GM12878 (cell line): ENCODE results near the gene TMPRSS9. TPM values are rescaled to one million over a fixed set of nuclear protein-coding genes. Genes with fewer than 3 reads are reported as not detected.

ENCODE experiments used
- ATAC-seq: fragments of 200-7000 bp; cut with Tn5 transposase; 3 replicates; pipeline ENCODE4 v1.9.1; 2020; ENCODE audit warnings: mild to moderate bottlenecking, moderate library complexity
- BruUV-seq: library from RNA; stranded (reverse); fragments of 400-500 nt; replicated peaks from 2 replicates; lab custom pipeline; 2021; lab: Mats Ljungman, UMichigan
- CTCF ChIA-PET: fragments of 300-600 bp; sonication (Branson Sonifier 250); formaldehyde crosslinking; extraction: SDS; loops from one replicate; lab custom pipeline; 2021; ENCODE audit warnings: inconsistent platforms; lab: Yijun Ruan, JAX
- POLR2A ChIA-PET: fragments of 350-600 bp; formaldehyde crosslinking; extraction: SDS; loops from one replicate; lab custom pipeline; 2021; ENCODE audit warnings: inconsistent platforms; lab: Charles Lee
- RAD21 ChIA-PET: fragments of 300-600 bp; sonication (Branson Sonifier 250); formaldehyde crosslinking; loops from one replicate; lab custom pipeline; 2023; ENCODE audit warnings: antibody characterized with exemption; ENCODE audit not compliant: unreplicated experiment; lab: Charles Lee
- SMC1A ChIA-PET: fragments of 300-600 bp; sonication (Branson Sonifier 250); formaldehyde crosslinking; loops from one replicate; lab custom pipeline; 2023; ENCODE audit not compliant: unreplicated experiment, uncharacterized antibody; lab: Charles Lee
- DNase-seq: peaks from one replicate; pipeline ENCODE4 v3.0.0-alpha.2; 2011; ENCODE audit warnings: low read depth, low spot score
- FAIRE-seq: peaks from 3 replicates; lab custom pipeline; 2011; peaks lifted over from hg19 to GRCh38; lab: Jason Lieb, UNC
- H2AFZ ChIP-seq: 2 replicates; pipeline ENCODE4 v1.6.0; 2011; ENCODE audit warnings: low read depth, low read length, control low read depth; ENCODE audit not compliant: control insufficient read depth
- H3K27ac ChIP-seq: 2 replicates; pipeline ENCODE4 v1.5.1; 2011; ENCODE audit warnings: control low read depth; ENCODE audit not compliant: control insufficient read depth, insufficient read depth
- H3K27me3 ChIP-seq, 2 experiments: replicated peaks in 1 of 2; 2 replicates each; pipeline versions ENCODE4 v1.6.0 to v1.6.1; 2011; ENCODE audit warnings: low read length in 1 of 2; ENCODE audit not compliant: control insufficient read depth in 2 of 2, insufficient read depth in 2 of 2
- H3K36me3 ChIP-seq, 2 experiments: 2 replicates each; pipeline ENCODE4 v1.5.1; 2011; ENCODE audit warnings: low read length in 1 of 2; ENCODE audit not compliant: control insufficient read depth in 2 of 2, insufficient read depth in 2 of 2
- H3K4me1 ChIP-seq: 2 replicates; pipeline ENCODE4 v1.6.1; 2011; ENCODE audit warnings: mild to moderate bottlenecking, low read length, moderate library complexity, mixed read lengths; ENCODE audit not compliant: control insufficient read depth, insufficient read depth
- H3K4me2 ChIP-seq: 2 replicates; pipeline ENCODE4 v1.6.0; 2011; ENCODE audit warnings: control low read depth; ENCODE audit not compliant: control insufficient read depth, insufficient read depth
- H3K4me3 ChIP-seq: fragments of 200-600 bp; sonication (generic); 2 replicates; pipeline ENCODE4 v1.5.1; 2016
- H3K79me2 ChIP-seq: 2 replicates; pipeline ENCODE4 v1.6.0; 2011; ENCODE audit warnings: low read length; ENCODE audit not compliant: control insufficient read depth, insufficient read depth
- H3K9ac ChIP-seq: 2 replicates; pipeline ENCODE4 v1.8.0; 2011; ENCODE audit warnings: low read length, control low read depth, mixed read lengths; ENCODE audit not compliant: control insufficient read depth, insufficient read depth
- H3K9me3 ChIP-seq: replicated peaks from 3 replicates; pipeline ENCODE4 v1.5.1; 2011; ENCODE audit warnings: mild to moderate bottlenecking, low read length; ENCODE audit not compliant: control insufficient read depth, insufficient read depth
- H4K20me1 ChIP-seq: 2 replicates; pipeline ENCODE4 v1.6.0; 2011; ENCODE audit not compliant: control insufficient read depth, insufficient read depth
- CEBPB ChIP-seq, 2 experiments: fragments of 150-350 bp in 1 of 2; IDR thresholded peaks; 2 replicates each; pipeline ENCODE4 v1.6.1; 2012 to 2014; ENCODE audit warnings: low read depth in 2 of 2, low read length in 2 of 2, borderline replicate concordance in 1 of 2, inconsistent platforms in 1 of 2
- CREB1 ChIP-seq: IDR thresholded peaks from 2 replicates; pipeline ENCODE4 v1.6.1; 2012; ENCODE audit warnings: low read depth, mild to moderate bottlenecking, inconsistent platforms
- DPF2 ChIP-seq: fragments of 450-650 bp; IDR thresholded peaks from 2 replicates; pipeline ENCODE4 v1.6.1; 2017; ENCODE audit warnings: mild to moderate bottlenecking
- ELK1 ChIP-seq: IDR thresholded peaks from 2 replicates; pipeline ENCODE4 v1.6.1; 2012; ENCODE audit warnings: low read depth, low read length, improper control_type of control experiment
- FOXK2 ChIP-seq: fragments of 450-650 bp; IDR thresholded peaks from 2 replicates; pipeline ENCODE4 v1.6.1; 2017; ENCODE audit warnings: mild to moderate bottlenecking, moderate library complexity
- HCFC1 ChIP-seq: fragments of 150-350 bp; IDR thresholded peaks from 2 replicates; pipeline ENCODE4 v1.6.1; 2014; ENCODE audit warnings: low read length
- IRF3 ChIP-seq: fragments of 450-650 bp; IDR thresholded peaks from 2 replicates; pipeline ENCODE4 v1.6.1; 2014; ENCODE audit warnings: mild to moderate bottlenecking
- LARP7 ChIP-seq: fragments of 450-650 bp; IDR thresholded peaks from 2 replicates; pipeline ENCODE4 v1.6.1; 2017; ENCODE audit warnings: mild to moderate bottlenecking
- MEF2B ChIP-seq: fragments of 450-650 bp; IDR thresholded peaks from 2 replicates; pipeline ENCODE4 v1.6.1; 2018; ENCODE audit warnings: mild to moderate bottlenecking, moderate library complexity; ENCODE audit not compliant: partially characterized antibody, poor library complexity, severe bottlenecking
- NFYB ChIP-seq: IDR thresholded peaks from 2 replicates; pipeline ENCODE4 v1.6.1; 2011; ENCODE audit warnings: low read depth, mild to moderate bottlenecking, low read length, improper control_type of control experiment, moderate library complexity; ENCODE audit not compliant: insufficient read depth
- NR2F1 ChIP-seq: fragments of 450-650 bp; conservative IDR thresholded peaks from 2 replicates; pipeline ENCODE4 v1.6.1; 2017; ENCODE audit warnings: mild to moderate bottlenecking
- NRF1 ChIP-seq: conservative IDR thresholded peaks from 2 replicates; pipeline ENCODE4 v1.6.1; 2011; ENCODE audit warnings: mild to moderate bottlenecking, low read depth, low read length, improper control_type of control experiment
- SUPT20H ChIP-seq: IDR thresholded peaks from 2 replicates; pipeline ENCODE4 v1.6.1; 2011; ENCODE audit warnings: low read depth, mild to moderate bottlenecking, low read length, moderate library complexity, borderline replicate concordance; ENCODE audit not compliant: control insufficient read depth
- TBL1XR1 ChIP-seq: IDR thresholded peaks from 2 replicates; pipeline ENCODE4 v1.6.1; 2012; ENCODE audit warnings: low read depth, low read length, improper control_type of control experiment
- WGBS: methylation state at CpG from one replicate; pipeline ENCODE4 v1.1.6; 2016; ENCODE audit warnings: low lambda C conversion rate; ENCODE audit not compliant: insufficient replicate concordance, insufficient coverage; ENCODE audit errors: missing lambda C conversion rate; 5-methylcytosine and 5-hydroxymethylcytosine counted together
- in situ Hi-C: fragments of 300-500 bp; cut with MboI; formaldehyde crosslinking; loops from 9 replicates; pipeline ENCODE4 v1.14.3; 2018; ENCODE audit warnings: mixed read lengths
- intact Hi-C: fragments of 100-400 bp; cut with micrococcal nuclease; formaldehyde crosslinking; loops from one replicate; pipeline ENCODE4 v1.14.2; 2022; ENCODE audit not compliant: unreplicated experiment
- polyA plus RNA-seq, 11 experiments: library from polyadenylated mRNA; depleted of rRNA in 4 of 11; unstranded in 6 of 11; stranded (reverse) in 5 of 11; fragments of >200 nt; fragmentation: Nextera tagmentation in 4 of 11; fragmentation: Illumina TruSeq in 1 of 11; extraction: Ambion mirVana in 4 of 11; extraction: Trizol in 1 of 11; gene quantifications; 1 replicate in 1 of 11; 2 replicates in 10 of 11; pipeline versions ENCODE4 v1.2.1 to v1.2.3, GENCODE V29; 2011 to 2016; ENCODE audit warnings: inconsistent platforms in 2 of 11, missing spikeins in 2 of 11, low read depth in 1 of 11
- total RNA-seq, 4 experiments: library from RNA; depleted of rRNA in 3 of 4; stranded (reverse); fragments of >200 nt in 3 of 4; fragmentation: Illumina TruSeq in 1 of 4; extraction: Trizol in 1 of 4; gene quantifications; 2 replicates each; pipeline versions ENCODE4 v1.2.1 to v1.2.3, GENCODE V29; 2013 to 2021
- TF ChIP-seq, protein P1 (sequence below): fragments of 150-350 bp; IDR thresholded peaks from 2 replicates; pipeline ENCODE4 v1.6.1; 2014; ENCODE audit warnings: mild to moderate bottlenecking, low read depth, low read length

TMPRSS9 gene
- total and polyA plus RNA-seq, 10 of the 15 experiments (the other 5 are each of a cell fraction or from before 2014, with no cell fraction given) = 0.24 TPM; not detected in 9

DNA sequence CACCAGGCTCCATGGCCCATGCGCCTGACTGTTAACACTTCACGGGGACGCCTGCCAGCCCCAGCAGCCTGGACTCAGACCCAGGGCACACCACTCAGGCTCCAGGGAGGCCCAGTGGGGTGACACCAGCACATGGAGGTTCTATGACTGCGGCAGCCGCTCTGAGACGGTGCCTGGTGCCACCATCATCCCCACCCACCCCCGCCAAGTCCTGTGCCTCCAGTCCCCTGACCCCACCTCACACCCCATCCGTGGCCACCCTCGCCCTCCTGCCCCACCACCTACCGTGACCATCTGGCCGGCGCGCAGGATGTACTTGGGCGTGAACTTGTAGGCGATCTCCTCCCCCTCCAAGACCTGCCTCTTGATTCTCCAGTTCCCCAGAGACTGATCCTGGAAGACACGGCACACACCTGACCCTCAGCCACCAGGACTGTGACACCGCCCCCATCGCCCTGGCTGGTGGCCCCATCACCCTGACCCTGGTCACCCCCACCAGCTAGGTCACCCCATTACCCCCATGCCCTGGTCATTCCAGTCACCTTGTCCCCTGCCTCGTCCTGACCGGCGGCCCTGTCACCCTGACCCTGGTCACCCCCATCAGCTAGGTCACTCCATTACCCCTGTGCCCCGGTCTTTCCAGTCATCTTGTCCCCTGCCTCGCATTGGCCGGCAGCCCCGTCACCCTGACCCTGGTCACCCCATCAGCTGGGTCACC, 72.2 kb downstream of the TMPRSS9 start:
- no peak overlapping the region for H3K9ac ChIP-seq
- no peaks in the 10 kb centered on the region for H3K27me3 ChIP-seq
- no peak for TF ChIP-seq FOXK2
- H2AFZ ChIP-seq = no peak overlapping the region
- WGBS = 95% methylated on average over 18 of the region's 25 CpGs
- H3K79me2 ChIP-seq = peaks cover 1% of the 10 kb centered on the region
- no peak overlapping the region for H3K27ac ChIP-seq
- H3K9me3 ChIP-seq = no peaks in the 10 kb centered on the region
- DNase-seq = no peak
- no peaks in the 10 kb centered on the region for H4K20me1 ChIP-seq
- in situ Hi-C loops = no loop called here
- H3K4me2 ChIP-seq = no peak overlapping the region
- no TSS peak for BruUV-seq
- FAIRE-seq = no peak
- no peak for ATAC-seq
- SMC1A ChIA-PET = no interaction called here
- CTCF ChIA-PET = no interaction called here
- RAD21 ChIA-PET = no interaction called here
- H3K36me3 ChIP-seq = peaks cover 7 to 45% of the 10 kb centered on the region in 2 experiments; a peak in 3 of 4 replicates
- intact Hi-C loops = no loop called here
- peaks cover 7% of the 10 kb centered on the region for H3K4me1 ChIP-seq
- POLR2A ChIA-PET = no interaction called here
- no peak overlapping the region for H3K4me3 ChIP-seq

- no peaks in the 10 kb centered on the region for H4K20me1 ChIP-seq
- no peaks in the 10 kb centered on the region for H3K9me3 ChIP-seq
- in situ Hi-C loops = no loop called here
- ChIA-PET RAD21 (no interaction called here), CTCF (no interaction called here), POLR2A (no interaction called here), SMC1A (no interaction called here)
- intact Hi-C loops = no loop called here
- H2AFZ ChIP-seq = no peak overlapping the region
- no peaks in the 10 kb centered on the region for H3K27me3 ChIP-seq
- H3K4me2 ChIP-seq = no peak overlapping the region
- no peak overlapping the region for H3K4me3 ChIP-seq
- no peaks in the 10 kb centered on the region for H3K4me1 ChIP-seq
- H3K9ac ChIP-seq = no peak overlapping the region
- no peak for DNase-seq
- FAIRE-seq = no peak
- BruUV-seq = no TSS peak
- H3K36me3 ChIP-seq = peaks cover 13 to 57% of the 10 kb centered on the region in 2 experiments
- no peak for ATAC-seq
- over 99% methylated on average over 17 of the region's 30 CpGs for WGBS
- H3K27ac ChIP-seq = no peak overlapping the region
- no peaks in the 10 kb centered on the region for H3K79me2 ChIP-seq
- TF ChIP-seq MEF2B (no peak), LARP7 (no peak), NRF1 (no peak), CEBPB (IDR thresholded peaks at IDR 0.05; ENCODE audit: borderline replicate concordance in 1 of 2, low read depth in 2 of 2, low read length in 2 of 2) (no peak), SUPT20H (no peak), NFYB (no peak), IRF3 (no peak), DPF2 (no peak), HCFC1 (no peak), ELK1 (no peak), NR2F1 (no peak), TBL1XR1 (no peak), CREB1 (no peak)
- TF ChIP-seq, protein P1, sequence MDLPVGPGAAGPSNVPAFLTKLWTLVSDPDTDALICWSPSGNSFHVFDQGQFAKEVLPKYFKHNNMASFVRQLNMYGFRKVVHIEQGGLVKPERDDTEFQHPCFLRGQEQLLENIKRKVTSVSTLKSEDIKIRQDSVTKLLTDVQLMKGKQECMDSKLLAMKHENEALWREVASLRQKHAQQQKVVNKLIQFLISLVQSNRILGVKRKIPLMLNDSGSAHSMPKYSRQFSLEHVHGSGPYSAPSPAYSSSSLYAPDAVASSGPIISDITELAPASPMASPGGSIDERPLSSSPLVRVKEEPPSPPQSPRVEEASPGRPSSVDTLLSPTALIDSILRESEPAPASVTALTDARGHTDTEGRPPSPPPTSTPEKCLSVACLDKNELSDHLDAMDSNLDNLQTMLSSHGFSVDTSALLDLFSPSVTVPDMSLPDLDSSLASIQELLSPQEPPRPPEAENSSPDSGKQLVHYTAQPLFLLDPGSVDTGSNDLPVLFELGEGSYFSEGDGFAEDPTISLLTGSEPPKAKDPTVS = no peak
Measured at GRCh38 chr19:2433854-2434253, 73.8 kb downstream of the TMPRSS9 start.
